ENCODE measurements around the gene CDH26.

CDH26 gene

GRCh38 chr20:59999502-59999901 is 41.3 kb downstream of the CDH26 start:
- no peak for TF ChIP-seq CTCF (IDR thresholded peaks at IDR 0.05)

DNA sequence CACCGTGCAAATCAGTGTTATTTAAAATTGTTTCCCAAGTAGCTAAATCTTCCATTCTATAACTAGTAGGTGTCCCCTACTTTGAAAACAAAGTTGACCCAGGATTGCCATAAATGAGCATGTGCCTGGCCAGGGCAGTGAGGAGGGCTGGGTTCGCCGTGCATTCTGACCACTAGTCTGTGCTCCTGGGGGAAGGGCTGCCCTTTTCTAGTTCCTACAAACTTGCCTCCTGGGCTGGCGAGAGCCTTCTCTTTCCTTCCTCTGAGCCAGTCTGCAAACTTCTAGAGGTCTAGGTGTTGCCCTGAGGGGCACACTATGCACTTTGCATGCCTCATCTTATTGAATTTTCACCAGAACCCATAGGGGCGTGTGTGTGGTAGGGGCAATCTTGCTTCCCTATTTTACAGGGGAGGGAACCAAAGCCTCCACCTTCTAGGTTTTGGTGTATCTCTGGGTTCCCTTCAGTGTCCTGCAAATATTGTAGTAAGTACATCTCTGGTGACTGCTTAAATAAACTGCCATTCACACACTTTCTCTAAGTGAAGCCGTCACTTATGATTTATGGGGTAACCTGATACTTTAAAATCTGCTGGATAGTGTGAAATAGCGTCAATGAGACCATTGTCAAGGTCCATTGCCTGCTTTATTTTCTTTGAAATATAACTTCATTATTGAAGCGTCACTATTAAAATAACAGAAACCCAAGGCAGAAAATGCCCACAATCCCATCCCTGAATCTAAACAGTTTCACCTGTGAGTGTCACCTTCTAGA is 42.2 kb downstream of the CDH26 start:
- no peak for TF ChIP-seq CTCF (IDR thresholded peaks at IDR 0.05)

DNA sequence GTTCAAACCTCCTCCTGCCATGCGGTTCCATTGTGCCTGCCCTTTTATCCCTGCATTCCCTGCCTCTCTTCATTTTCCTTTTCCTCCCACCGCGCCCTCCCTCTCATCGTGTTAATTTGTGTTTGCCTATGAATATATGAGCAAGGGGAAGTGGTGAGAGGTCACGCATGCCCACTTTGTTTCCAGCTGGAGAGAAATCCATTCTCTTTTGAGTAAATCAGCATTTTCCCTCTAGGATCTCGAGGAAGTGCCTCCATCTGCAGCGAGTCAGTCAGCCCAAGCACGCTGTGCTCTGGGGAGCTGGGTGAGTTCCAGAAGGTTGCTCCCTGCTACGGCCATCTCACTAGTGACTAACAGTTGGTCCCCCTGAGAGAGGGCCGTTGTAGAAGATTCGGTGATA is 42.9 kb downstream of the CDH26 start:
- TF ChIP-seq CTCF (IDR thresholded peaks at IDR 0.05) = no peak

GRCh38 chr20:60003776-60004175 is 45.6 kb downstream of the CDH26 start:
- no peak for TF ChIP-seq CTCF (IDR thresholded peaks at IDR 0.05)

DNA sequence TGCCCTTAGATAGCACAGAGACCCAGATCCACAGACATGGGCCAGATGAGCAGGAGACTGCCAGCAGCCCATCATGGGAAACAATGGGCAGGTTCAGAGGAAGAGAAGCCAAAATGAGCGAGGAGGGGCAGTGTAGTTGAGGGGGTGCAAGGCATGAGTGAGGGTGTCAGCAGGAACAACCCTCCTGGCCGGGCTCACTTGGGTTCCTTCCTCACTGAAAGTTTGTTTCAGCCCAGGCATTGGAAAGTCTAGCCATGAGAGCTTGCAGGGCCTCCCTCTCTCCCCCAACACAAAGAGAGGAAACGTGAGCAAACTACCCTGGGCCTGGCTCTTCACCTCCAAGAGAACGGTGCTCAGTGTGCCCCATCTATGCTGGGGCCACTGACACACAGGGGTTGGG is 48.0 kb downstream of the CDH26 start:
- TF ChIP-seq CTCF (IDR thresholded peaks at IDR 0.05) = no peak

DNA sequence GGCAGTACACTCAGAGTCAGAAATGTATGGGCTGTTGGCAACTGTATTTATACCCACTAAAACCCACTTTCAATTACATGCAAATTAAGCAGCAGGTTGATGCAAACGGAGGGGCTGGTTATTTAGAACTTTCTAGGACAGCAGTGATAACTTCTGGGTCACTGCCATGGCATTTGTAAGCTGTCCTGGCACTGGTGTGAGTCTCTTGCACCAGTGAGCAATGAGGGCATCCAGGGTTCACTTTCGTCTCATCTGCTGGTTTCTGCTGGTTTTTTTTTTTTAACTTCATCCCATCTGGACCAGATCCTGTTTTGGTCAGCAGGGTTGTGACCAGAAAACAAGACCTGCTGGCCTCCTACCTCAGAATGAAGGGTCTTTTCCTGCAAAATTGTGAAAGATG is 49.2 kb downstream of the CDH26 start:
- TF ChIP-seq CTCF (IDR thresholded peaks at IDR 0.05) = no peak

- no peak for TF ChIP-seq CTCF (IDR thresholded peaks at IDR 0.05)
Observed at GRCh38 chr20:60008130-60008808, 50.0 kb downstream of the CDH26 start.
